ENCODE measurements around the gene WNT2.
"Not testable (repeated sequence)": the region's sequence is repeated elsewhere in the genome, so short reads cannot be mapped to it uniquely, and the experiment has no call there.

DNA sequence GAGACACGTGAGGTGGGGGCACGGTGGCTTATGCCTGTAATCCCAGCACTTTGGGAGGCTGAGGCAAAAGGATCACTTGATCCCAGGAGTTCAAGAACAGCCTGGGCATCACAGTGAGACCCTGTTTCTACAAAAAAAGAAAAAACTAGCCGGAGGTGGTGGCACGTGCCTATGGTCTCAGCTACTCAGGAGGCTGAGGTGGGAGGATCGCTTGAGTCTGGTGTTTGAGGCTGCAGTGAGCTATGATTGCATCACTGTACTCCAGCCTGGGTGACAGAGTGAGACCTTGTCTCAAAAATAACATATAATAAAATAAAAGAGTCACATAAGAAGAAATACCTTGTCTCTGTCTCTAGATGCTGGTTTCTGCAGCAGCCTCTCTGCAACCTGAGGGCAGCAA is 22.4 kb downstream of the WNT2 start:
- not testable (repeated sequence) for TF ChIP-seq POLR2AphosphoS5, CTCF (IDR thresholded peaks at IDR 0.05)

Measured in suprapubic skin (tissue), 3 donors.